Measurements from ENCODE around the gene UFD1. TPM values are rescaled to one million over a fixed set of nuclear protein-coding genes. Genes with fewer than 3 reads are reported as not detected.

Gene UFD1
- total RNA-seq, 1 donor from 2014 or later: 75.8 TPM

DNA sequence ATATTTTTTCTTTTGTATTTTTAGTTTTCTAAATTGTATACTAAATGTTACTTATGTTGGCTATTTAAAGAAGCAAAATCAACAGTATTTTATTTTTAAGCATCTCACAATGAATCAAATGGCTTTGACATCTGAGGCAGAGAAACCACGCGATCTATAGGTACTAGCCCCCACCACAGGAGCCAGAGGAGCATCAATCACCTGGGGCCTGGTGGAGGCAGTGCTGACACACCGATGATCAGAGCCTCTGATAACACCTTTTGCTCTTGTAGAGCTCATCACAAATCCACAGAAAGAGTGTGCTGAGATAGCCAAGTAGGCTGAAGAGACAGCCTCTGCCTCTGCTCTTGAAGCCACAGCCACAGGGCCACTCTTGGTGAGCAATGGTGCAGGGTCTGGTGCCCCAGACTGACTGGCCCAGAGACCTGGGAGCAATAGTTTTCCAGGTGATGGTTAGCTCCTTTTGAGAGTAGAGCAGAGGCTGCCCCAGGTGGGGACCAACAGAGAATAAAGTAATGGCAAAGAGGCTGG, 72.6 kb downstream of the UFD1 start:
- no peak for DNase-seq (ENCODE audit: low spot score)
- Mint-ChIP-seq H3K4me1 (ENCODE audit: low read depth) (no peaks in the 10 kb centered on the region), H3K27me3 (ENCODE audit: low read depth) (no peaks in the 10 kb centered on the region), H3K4me3 (ENCODE audit: unreplicated experiment) (no peak overlapping the region), H3K36me3 (ENCODE audit: low read depth) (peaks cover 30% of the 10 kb centered on the region), H3K9me3 (ENCODE audit: low read depth) (no peaks in the 10 kb centered on the region), H3K27ac (ENCODE audit: unreplicated experiment) (no peak overlapping the region)
- no peak for TF ChIP-seq CTCF (IDR thresholded peaks at IDR 0.05)

- peaks cover 36% of the 10 kb centered on the region for H3K36me3 Mint-ChIP-seq (ENCODE audit: low read depth)
- H3K4me3 Mint-ChIP-seq (ENCODE audit: unreplicated experiment): no peak overlapping the region
Measured at GRCh38 chr22:19405652-19406051, 73.3 kb downstream of the UFD1 start.

GRCh38 chr22:19405133-19405532, 73.9 kb downstream of the UFD1 start:
- Mint-ChIP-seq H3K9me3 (ENCODE audit: low read depth) (no peaks in the 10 kb centered on the region), H3K36me3 (ENCODE audit: low read depth) (peaks cover 36% of the 10 kb centered on the region), H3K27ac (ENCODE audit: unreplicated experiment) (no peak overlapping the region), H3K4me3 (ENCODE audit: unreplicated experiment) (no peak overlapping the region), H3K4me1 (ENCODE audit: low read depth) (no peaks in the 10 kb centered on the region), H3K27me3 (ENCODE audit: low read depth) (no peaks in the 10 kb centered on the region)
- no peak for DNase-seq (ENCODE audit: low spot score)
- TF ChIP-seq CTCF (IDR thresholded peaks at IDR 0.05): no peak

More at GRCh38 chr22:19405652-19406051, 73.3 kb downstream of the UFD1 start:
- DNase-seq (ENCODE audit: low spot score): no peak
- Mint-ChIP-seq H3K27me3 (ENCODE audit: low read depth) (no peaks in the 10 kb centered on the region), H3K4me1 (ENCODE audit: low read depth) (no peaks in the 10 kb centered on the region), H3K27ac (ENCODE audit: unreplicated experiment) (no peak overlapping the region), H3K9me3 (ENCODE audit: low read depth) (no peaks in the 10 kb centered on the region)
- TF ChIP-seq CTCF (IDR thresholded peaks at IDR 0.05): no peak

GRCh38 chr22:19404676-19405075, 74.3 kb downstream of the UFD1 start:
- no peak for DNase-seq (ENCODE audit: low spot score)
- no peak for TF ChIP-seq CTCF (IDR thresholded peaks at IDR 0.05)
- Mint-ChIP-seq H3K36me3 (ENCODE audit: low read depth) (peaks cover 36% of the 10 kb centered on the region), H3K9me3 (ENCODE audit: low read depth) (no peaks in the 10 kb centered on the region), H3K27ac (ENCODE audit: unreplicated experiment) (no peak overlapping the region), H3K4me1 (ENCODE audit: low read depth) (no peaks in the 10 kb centered on the region), H3K27me3 (ENCODE audit: low read depth) (no peaks in the 10 kb centered on the region), H3K4me3 (ENCODE audit: unreplicated experiment) (no peak overlapping the region)

DNA sequence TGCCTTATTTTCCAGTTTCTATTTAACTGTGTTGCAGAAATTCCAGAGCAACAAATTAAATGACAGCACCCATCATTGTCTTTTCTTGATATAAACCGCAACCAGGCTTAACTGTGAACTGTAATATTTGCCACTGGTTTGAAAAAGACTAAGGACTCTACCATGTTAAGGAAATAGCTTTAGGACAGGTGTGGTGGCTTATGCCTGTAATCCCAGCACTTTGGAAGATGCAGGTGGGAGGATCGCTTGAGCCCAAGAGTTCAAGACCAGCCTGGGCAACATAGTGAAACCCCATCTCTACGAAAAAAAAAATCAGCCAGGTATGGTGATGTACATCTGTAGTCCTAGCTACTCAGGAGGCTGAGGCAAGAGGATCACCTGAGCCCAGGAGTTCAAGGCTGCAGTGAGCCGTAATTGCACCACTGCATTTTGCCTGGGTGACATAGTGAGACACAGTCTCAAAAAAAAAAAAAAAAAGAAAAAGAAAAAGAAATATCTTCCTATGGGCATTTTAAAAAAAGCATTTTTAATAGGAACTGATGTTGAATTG, 76.3 kb downstream of the UFD1 start:
- Mint-ChIP-seq H3K27ac (ENCODE audit: unreplicated experiment) (no peak overlapping the region), H3K4me3 (ENCODE audit: unreplicated experiment) (no peak overlapping the region), H3K27me3 (ENCODE audit: low read depth) (no peaks in the 10 kb centered on the region), H3K36me3 (ENCODE audit: low read depth) (peaks cover 34% of the 10 kb centered on the region), H3K4me1 (ENCODE audit: low read depth) (no peaks in the 10 kb centered on the region), H3K9me3 (ENCODE audit: low read depth) (no peaks in the 10 kb centered on the region)
- TF ChIP-seq CTCF (IDR thresholded peaks at IDR 0.05): no peak
- DNase-seq (ENCODE audit: low spot score): no peak

Data from chondrocyte (in vitro differentiated cells).